Right lobe of liver (tissue), 4 donors: ENCODE results near the gene ARSB.

Source experiments
- POLR2A ChIP-seq: fragments of 450-650 bp; IDR thresholded peaks from one replicate; pipeline ENCODE4 v1.6.1; 2017; ENCODE audit warnings: antibody characterized with exemption, mild to moderate bottlenecking
- TF ChIP-seq, protein P1 (sequence below), 4 donors: fragments of 200-600 bp in 3 of 4; fragments of 450-650 bp in 1 of 4; IDR thresholded peaks; one replicate each; pipeline versions ENCODE4 v1.5.1 to v1.8.0; 2016 to 2022; ENCODE audit warnings: antibody characterized with exemption in 4 of 4, mild to moderate bottlenecking in 2 of 4
- donor health status: DM: no; HTN: no; CAD: no.
- donor health status: DM: no; HTN: no; CAD: no.
- donor health status: DM: no; HTN: yes; CAD: no.

DNA sequence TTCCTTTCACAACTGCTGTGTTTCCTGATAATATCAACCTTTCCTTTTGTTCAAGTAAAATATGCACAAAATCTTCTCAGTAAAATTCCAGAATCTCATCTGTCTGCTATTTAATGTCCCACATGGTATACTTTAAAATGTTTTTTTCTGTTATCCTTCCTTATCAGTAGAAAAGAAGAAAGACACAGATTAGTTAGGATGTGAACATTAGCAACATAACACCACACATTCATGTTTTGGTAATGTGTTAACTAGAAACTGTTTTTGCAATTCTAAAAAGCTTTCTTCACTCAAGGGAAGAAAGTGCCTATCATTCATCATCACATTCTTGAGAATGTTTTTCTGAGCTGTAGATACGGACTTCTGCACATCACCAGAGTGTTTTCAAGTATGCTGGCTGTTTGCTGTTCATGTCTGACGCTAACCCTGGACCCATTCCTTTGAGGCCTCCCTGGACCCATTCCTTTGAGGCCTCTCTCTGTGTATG, 10.5 kb upstream of the ARSB start:
- TF ChIP-seq, protein P1, sequence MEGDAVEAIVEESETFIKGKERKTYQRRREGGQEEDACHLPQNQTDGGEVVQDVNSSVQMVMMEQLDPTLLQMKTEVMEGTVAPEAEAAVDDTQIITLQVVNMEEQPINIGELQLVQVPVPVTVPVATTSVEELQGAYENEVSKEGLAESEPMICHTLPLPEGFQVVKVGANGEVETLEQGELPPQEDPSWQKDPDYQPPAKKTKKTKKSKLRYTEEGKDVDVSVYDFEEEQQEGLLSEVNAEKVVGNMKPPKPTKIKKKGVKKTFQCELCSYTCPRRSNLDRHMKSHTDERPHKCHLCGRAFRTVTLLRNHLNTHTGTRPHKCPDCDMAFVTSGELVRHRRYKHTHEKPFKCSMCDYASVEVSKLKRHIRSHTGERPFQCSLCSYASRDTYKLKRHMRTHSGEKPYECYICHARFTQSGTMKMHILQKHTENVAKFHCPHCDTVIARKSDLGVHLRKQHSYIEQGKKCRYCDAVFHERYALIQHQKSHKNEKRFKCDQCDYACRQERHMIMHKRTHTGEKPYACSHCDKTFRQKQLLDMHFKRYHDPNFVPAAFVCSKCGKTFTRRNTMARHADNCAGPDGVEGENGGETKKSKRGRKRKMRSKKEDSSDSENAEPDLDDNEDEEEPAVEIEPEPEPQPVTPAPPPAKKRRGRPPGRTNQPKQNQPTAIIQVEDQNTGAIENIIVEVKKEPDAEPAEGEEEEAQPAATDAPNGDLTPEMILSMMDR (IDR thresholded peaks at IDR 0.05): no peak
- TF ChIP-seq POLR2A: no peak
